ENCODE measurements around the gene PDCD4. TPM values are rescaled to one million over a fixed set of nuclear protein-coding genes. Genes with fewer than 3 reads are reported as not detected.

The PDCD4 gene
- total and polyA plus RNA-seq, 9 of the 15 experiments (the other 6 are each of a cell fraction or from before 2014, with no cell fraction given), result 12.9 to 44.1 (median 33.7) TPM

DNA sequence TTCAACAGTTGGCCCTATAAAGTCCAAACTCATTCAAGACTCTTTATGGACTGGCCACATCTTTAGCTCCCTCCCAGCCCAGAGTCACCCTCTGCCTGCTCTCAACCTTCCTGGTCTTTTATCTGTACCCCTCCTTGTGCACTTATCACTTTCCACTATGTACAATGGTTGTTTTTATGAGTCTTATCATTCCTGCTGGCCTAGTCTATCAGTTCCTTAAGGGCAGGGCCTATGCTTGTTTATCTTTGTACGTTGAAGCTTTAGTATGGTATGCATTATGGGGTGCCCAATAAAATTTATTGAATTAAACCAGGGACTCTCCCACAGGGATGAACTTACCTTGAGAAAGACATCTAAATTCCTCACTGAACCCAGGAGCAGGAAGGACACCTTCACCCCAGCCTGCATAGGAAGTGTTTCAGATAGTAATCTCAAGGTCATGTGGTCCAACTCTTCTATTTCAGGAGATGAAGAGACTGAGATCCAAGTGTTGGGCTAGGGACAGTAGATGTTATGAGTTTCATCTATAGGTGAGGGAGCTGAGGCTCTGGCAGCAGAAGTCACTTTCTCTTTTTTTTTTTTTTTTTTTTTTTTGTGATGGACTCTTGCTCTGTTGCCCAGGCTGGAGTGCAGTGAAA is 13.3 kb upstream of the PDCD4 start (continued):
- TF ChIP-seq NCOR1 (IDR thresholded peaks at IDR 0.05), result peak; percentile 94
- TF ChIP-seq EGR1 (conservative IDR thresholded peaks at IDR 0.05), result no peak
- no peak for TF ChIP-seq ZKSCAN3 (CRISPR knock-in tag; IDR thresholded peaks at IDR 0.05)
- TF ChIP-seq, protein P1, sequence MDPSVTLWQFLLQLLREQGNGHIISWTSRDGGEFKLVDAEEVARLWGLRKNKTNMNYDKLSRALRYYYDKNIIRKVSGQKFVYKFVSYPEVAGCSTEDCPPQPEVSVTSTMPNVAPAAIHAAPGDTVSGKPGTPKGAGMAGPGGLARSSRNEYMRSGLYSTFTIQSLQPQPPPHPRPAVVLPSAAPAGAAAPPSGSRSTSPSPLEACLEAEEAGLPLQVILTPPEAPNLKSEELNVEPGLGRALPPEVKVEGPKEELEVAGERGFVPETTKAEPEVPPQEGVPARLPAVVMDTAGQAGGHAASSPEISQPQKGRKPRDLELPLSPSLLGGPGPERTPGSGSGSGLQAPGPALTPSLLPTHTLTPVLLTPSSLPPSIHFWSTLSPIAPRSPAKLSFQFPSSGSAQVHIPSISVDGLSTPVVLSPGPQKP (CRISPR knock-in tag; IDR thresholded peaks at IDR 0.05), result no peak
- TF ChIP-seq ZNF217 (CRISPR knock-in tag; IDR thresholded peaks at IDR 0.05), result no peak
- TF ChIP-seq NFE2L1 (tag; IDR thresholded peaks at IDR 0.05; ENCODE audit: borderline replicate concordance, low read depth), result no peak
- TF ChIP-seq SMAD2 (IDR thresholded peaks at IDR 0.05; ENCODE audit: low read depth, low read length), result no peak
- no peak for TF ChIP-seq MXI1 (IDR thresholded peaks at IDR 0.05; ENCODE audit: low read depth, low read length)
- TF ChIP-seq, protein P2, sequence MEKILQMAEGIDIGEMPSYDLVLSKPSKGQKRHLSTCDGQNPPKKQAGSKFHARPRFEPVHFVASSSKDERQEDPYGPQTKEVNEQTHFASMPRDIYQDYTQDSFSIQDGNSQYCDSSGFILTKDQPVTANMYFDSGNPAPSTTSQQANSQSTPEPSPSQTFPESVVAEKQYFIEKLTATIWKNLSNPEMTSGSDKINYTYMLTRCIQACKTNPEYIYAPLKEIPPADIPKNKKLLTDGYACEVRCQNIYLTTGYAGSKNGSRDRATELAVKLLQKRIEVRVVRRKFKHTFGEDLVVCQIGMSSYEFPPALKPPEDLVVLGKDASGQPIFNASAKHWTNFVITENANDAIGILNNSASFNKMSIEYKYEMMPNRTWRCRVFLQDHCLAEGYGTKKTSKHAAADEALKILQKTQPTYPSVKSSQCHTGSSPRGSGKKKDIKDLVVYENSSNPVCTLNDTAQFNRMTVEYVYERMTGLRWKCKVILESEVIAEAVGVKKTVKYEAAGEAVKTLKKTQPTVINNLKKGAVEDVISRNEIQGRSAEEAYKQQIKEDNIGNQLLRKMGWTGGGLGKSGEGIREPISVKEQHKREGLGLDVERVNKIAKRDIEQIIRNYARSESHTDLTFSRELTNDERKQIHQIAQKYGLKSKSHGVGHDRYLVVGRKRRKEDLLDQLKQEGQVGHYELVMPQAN (IDR thresholded peaks at IDR 0.05; ENCODE audit: borderline replicate concordance), result no peak
- no peak for TF ChIP-seq ZNF184 (CRISPR knock-in tag; IDR thresholded peaks at IDR 0.05)
- TF ChIP-seq, protein P3, sequence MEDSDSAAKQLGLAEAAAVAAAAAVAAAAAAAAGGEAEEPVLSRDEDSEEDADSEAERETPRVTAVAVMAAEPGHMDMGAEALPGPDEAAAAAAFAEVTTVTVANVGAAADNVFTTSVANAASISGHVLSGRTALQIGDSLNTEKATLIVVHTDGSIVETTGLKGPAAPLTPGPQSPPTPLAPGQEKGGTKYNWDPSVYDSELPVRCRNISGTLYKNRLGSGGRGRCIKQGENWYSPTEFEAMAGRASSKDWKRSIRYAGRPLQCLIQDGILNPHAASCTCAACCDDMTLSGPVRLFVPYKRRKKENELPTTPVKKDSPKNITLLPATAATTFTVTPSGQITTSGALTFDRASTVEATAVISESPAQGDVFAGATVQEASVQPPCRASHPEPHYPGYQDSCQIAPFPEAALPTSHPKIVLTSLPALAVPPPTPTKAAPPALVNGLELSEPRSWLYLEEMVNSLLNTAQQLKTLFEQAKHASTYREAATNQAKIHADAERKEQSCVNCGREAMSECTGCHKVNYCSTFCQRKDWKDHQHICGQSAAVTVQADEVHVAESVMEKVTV (CRISPR knock-in tag; IDR thresholded peaks at IDR 0.05), result no peak
- no peak for TF ChIP-seq RBBP5 (IDR thresholded peaks at IDR 0.05; ENCODE audit: borderline replicate concordance, insufficient read depth, low read length, poor library complexity, severe bottlenecking)
- TF ChIP-seq, protein P4, sequence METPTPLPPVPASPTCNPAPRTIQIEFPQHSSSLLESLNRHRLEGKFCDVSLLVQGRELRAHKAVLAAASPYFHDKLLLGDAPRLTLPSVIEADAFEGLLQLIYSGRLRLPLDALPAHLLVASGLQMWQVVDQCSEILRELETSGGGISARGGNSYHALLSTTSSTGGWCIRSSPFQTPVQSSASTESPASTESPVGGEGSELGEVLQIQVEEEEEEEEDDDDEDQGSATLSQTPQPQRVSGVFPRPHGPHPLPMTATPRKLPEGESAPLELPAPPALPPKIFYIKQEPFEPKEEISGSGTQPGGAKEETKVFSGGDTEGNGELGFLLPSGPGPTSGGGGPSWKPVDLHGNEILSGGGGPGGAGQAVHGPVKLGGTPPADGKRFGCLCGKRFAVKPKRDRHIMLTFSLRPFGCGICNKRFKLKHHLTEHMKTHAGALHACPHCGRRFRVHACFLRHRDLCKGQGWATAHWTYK (CRISPR knock-in tag; IDR thresholded peaks at IDR 0.05), result no peak
- TF ChIP-seq SETDB1 (IDR thresholded peaks at IDR 0.05; ENCODE audit: low read length), result no peak
- no peak for TF ChIP-seq ZNF224 (CRISPR knock-in tag; IDR thresholded peaks at IDR 0.05)
- TF ChIP-seq, protein P5, sequence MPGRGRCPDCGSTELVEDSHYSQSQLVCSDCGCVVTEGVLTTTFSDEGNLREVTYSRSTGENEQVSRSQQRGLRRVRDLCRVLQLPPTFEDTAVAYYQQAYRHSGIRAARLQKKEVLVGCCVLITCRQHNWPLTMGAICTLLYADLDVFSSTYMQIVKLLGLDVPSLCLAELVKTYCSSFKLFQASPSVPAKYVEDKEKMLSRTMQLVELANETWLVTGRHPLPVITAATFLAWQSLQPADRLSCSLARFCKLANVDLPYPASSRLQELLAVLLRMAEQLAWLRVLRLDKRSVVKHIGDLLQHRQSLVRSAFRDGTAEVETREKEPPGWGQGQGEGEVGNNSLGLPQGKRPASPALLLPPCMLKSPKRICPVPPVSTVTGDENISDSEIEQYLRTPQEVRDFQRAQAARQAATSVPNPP (IDR thresholded peaks at IDR 0.05; ENCODE audit: borderline replicate concordance, insufficient read depth, insufficient read length), result no peak
- peak; percentile 28 for TF ChIP-seq CXXC5 (CRISPR knock-in tag; IDR thresholded peaks at IDR 0.05)
- TF ChIP-seq BACH1 (tag; IDR thresholded peaks at IDR 0.05), result no peak
- peak; percentile 79 for TF ChIP-seq CCNT2 (IDR thresholded peaks at IDR 0.05; ENCODE audit: borderline replicate concordance, extremely low read depth, insufficient read length, low read depth, low read length)
- no peak for TF ChIP-seq MYBL2 (IDR thresholded peaks at IDR 0.05; ENCODE audit: low read depth)
- TF ChIP-seq MYBL2 (CRISPR knock-in tag; IDR thresholded peaks at IDR 0.05; ENCODE audit: borderline replicate concordance), result no peak
- TF ChIP-seq GABPB1 (CRISPR knock-in tag; IDR thresholded peaks at IDR 0.05), result no peak
